Heart left ventricle (tissue), 13 donors: ENCODE results near the gene TMEM198.

Source experiments
- CTCF ChIP-seq, 12 donors: fragments of 200-600 bp; sonication (generic) in 4 of 12; IDR thresholded peaks; one replicate each; pipeline versions ENCODE4 v1.5.0 to v1.8.0; 2018 to 2022; ENCODE audit warnings: antibody characterized with exemption in 12 of 12, mild to moderate bottlenecking in 5 of 12
- POLR2A ChIP-seq, 2 donors: fragments of 450-650 bp; IDR thresholded peaks; one replicate each; pipeline ENCODE4 v1.6.1; 2017; ENCODE audit warnings: antibody characterized with exemption in 2 of 2, mild to moderate bottlenecking in 2 of 2, moderate library complexity in 2 of 2
- donor health status: ischemic (EF 13 %, LVEDD 7.1; RV severe dilation, severe dysfunction).
- donor health status: DM: no; HTN: yes; CAD: no.
- donor health status: DM: no; HTN: no; CAD: no.
- donor health status: ischemic (EF 25% LVEDD 6.9; RV normal size, moderate dysfunction).
- donor health status: ischemic (EF 25% LVEDD 5.7; RV mildly dilated, moderate dysfunction).
- donor health status: ischemic (EF 35%, LVEDD 5.7; RV mildly dilated, moderate dysfunction).
- donor health status: nonischemic (EF 11% LVEDD 7.7; RV severe dilation, severe dysfunction).
- donor health status: DM: yes; HTN: yes; CAD: no.
- donor health status: PGD.
- donor health status: ischemic (EF 29% LVEDD 5.4; RV normal size, mild dysfunction).
- donor health status: nonischemic (EF 23%, LVEDD 6.1; RV moderate dilation, normal function).

- TF ChIP-seq POLR2A (IDR thresholded peaks at IDR 0.05) (no peak), CTCF (IDR thresholded peaks at IDR 0.05) (no peak)
These were observed 24.3 kb upstream of the TMEM198 start for GRCh38 chr2:219519526-219519916.
